GM19099 (cell line): ENCODE data around the gene SIVA1.

Experiments
- POLR2A ChIP-seq: IDR thresholded peaks from 3 replicates; pipeline ENCODE4 v1.6.1; 2011; ENCODE audit warnings: low read depth; ENCODE audit not compliant: insufficient read length; ENCODE audit errors: extremely low read depth

Gene SIVA1

GRCh38 chr14:104766863-104767633 is 14.1 kb downstream of the SIVA1 start:
- TF ChIP-seq POLR2A, result no peak

GRCh38 chr14:104767634-104767918 is 14.6 kb downstream of the SIVA1 start:
- TF ChIP-seq POLR2A, result no peak

GRCh38 chr14:104768437-104769323 is 15.7 kb downstream of the SIVA1 start:
- TF ChIP-seq POLR2A, result no peak

GRCh38 chr14:104769324-104770071 is 16.6 kb downstream of the SIVA1 start:
- no peak for TF ChIP-seq POLR2A

GRCh38 chr14:104770072-104770579 is 17.2 kb downstream of the SIVA1 start:
- no peak for TF ChIP-seq POLR2A

- no peak for TF ChIP-seq POLR2A
These were observed 17.9 kb downstream of the SIVA1 start for GRCh38 chr14:104770851-104771272.

GRCh38 chr14:104771374-104771773 is 18.4 kb downstream of the SIVA1 start:
- TF ChIP-seq POLR2A, result no peak

GRCh38 chr14:104771918-104772706 is 19.2 kb downstream of the SIVA1 start:
- no peak for TF ChIP-seq POLR2A

- no peak for TF ChIP-seq POLR2A
These were observed 20.0 kb downstream of the SIVA1 start for GRCh38 chr14:104772707-104773504.

GRCh38 chr14:104773505-104774452 is 20.8 kb downstream of the SIVA1 start:
- no peak for TF ChIP-seq POLR2A

GRCh38 chr14:104774453-104775072 is 21.6 kb downstream of the SIVA1 start:
- TF ChIP-seq POLR2A, result no peak

GRCh38 chr14:104775073-104775489 is 22.1 kb downstream of the SIVA1 start:
- no peak for TF ChIP-seq POLR2A
